Stimulated activated CD8-positive, alpha-beta memory T cell treated with anti-CD3 and anti-CD28 coated beads, Interleukin-7, amount 100 ng/mL, for 4 hours (primary cell): ENCODE data around the gene MAP3K2.
A peak's percentile ranks its signal among the peaks of the same experiment; 100 is the strongest.
"Not testable (repeated sequence)": the region's sequence is repeated elsewhere in the genome, so short reads cannot be mapped to it uniquely, and the experiment has no call there.

Experiments used
- DNase-seq, 2 donors: peaks; one replicate each; pipeline ENCODE4 v3.0.0-alpha.2; 2020; ENCODE audit warnings: low read depth in 2 of 2

Gene MAP3K2

DNA sequence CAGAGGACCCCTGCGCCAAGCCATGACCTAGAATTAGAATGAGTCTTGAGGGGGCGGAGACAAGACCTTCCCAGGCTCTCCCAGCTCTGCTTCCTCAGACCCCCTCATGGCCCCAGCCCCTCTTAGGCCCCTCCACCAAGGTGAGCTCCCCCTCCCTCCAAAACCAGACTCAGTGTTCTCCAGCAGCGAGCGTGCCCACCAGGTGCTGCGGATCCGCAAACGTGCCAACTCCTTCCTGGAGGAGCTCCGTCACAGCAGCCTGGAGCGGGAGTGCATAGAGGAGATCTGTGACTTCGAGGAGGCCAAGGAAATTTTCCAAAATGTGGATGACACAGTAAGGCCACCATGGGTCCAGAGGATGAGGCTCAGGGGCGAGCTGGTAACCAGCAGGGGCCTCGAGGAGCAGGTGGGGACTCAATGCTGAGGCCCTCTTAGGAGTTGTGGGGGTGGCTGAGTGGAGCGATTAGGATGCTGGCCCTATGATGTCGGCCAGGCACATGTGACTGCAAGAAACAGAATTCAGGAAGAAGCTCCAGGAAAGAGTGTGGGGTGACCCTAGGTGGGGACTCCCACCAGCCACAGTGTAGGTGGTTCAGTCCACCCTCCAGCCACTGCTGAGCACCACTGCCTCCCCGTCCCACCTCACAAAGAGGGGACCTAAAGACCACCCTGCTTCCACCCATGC is 33.5 kb upstream of the MAP3K2 start:
- DNase-seq: no peak

- DNase-seq: no peak
These were observed 32.5 kb upstream of the MAP3K2 start for GRCh38 chr2:127420039-127420864.

DNA sequence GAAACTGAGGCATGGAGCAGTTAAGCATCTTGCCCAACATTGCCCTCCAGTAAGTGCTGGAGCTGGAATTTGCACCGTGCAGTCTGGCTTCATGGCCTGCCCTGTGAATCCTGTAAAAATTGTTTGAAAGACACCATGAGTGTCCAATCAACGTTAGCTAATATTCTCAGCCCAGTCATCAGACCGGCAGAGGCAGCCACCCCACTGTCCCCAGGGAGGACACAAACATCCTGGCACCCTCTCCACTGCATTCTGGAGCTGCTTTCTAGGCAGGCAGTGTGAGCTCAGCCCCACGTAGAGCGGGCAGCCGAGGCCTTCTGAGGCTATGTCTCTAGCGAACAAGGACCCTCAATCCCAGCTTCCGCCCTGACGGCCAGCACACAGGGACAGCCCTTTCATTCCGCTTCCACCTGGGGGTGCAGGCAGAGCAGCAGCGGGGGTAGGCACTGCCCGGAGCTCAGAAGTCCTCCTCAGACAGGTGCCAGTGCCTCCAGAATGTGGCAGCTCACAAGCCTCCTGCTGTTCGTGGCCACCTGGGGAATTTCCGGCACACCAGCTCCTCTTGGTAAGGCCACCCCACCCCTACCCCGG is 31.8 kb upstream of the MAP3K2 start:
- DNase-seq: no peak

- DNase-seq: no peak
These were observed 31.3 kb upstream of the MAP3K2 start for GRCh38 chr2:127419112-127419430.

DNA sequence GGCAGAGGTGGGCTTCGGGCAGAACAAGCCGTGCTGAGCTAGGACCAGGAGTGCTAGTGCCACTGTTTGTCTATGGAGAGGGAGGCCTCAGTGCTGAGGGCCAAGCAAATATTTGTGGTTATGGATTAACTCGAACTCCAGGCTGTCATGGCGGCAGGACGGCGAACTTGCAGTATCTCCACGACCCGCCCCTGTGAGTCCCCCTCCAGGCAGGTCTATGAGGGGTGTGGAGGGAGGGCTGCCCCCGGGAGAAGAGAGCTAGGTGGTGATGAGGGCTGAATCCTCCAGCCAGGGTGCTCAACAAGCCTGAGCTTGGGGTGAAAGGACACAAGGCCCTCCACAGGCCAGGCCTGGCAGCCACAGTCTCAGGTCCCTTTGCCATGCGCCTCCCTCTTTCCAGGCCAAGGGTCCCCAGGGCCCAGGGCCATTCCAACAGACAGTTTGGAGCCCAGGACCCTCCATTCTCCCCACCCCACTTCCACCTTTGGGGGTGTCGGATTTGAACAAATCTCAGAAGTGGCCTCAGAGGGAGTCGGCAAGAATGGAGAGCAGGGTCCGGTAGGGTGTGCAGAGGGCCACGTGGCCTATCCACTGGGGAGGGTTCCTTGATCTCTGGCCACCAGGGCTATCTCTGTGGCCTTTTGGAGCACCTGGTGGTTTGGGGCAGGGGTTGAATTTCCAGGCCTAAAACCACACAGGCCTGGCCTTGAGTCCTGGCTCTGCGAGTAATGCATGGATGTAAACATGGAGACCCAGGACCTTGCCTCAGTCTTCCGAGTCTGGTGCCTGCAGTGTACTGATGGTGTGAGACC is 30.7 kb upstream of the MAP3K2 start, which contains the start of gene PROC:
TSS of gene PROC (plus strand) at position 128 of the 812 bp plus-strand sequence. CDS start 1,516 bp downstream, outside the sequence.
- no peak for DNase-seq

DNA sequence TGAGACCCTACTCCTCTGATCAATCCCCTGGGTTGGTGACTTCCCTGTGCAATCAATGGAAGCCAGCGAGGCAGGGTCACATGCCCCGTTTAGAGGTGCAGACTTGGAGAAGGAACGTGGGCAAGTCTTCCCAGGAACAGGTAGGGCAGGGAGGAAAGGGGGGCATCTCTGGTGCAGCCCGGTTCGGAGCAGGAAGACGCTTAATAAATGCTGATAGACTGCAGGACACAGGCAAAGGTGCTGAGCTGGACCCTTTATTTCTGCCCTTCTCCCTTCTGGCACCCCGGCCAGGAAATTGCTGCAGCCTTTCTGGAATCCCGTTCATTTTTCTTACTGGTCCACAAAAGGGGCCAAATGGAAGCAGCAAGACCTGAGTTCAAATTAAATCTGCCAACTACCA is 29.6 kb upstream of the MAP3K2 start:
- no peak for DNase-seq

DNA sequence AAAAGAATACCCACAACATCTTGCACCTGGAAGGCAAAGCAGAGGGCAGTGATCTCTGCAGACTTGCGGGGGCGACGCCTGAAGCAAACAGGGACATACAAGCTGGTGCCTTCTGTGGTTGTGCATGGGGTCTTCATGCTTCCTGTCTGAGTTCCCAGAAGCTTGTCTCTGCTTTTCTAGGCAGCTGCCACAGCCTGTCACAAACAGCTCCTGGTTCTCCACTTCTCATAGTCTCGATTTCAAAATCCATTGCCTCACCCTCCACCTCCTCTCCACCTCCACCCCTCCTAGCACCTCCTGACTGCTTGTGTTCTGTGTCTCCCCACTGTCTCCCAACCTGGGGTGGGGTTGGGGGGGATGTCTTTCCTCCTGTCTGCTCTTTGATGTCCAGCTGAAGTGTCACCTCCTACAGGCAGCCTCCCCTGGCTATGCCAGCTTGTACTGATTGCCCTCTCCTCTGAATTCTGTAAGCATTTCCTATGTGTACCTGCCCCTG is 28.8 kb upstream of the MAP3K2 start:
- DNase-seq: no peak

DNA sequence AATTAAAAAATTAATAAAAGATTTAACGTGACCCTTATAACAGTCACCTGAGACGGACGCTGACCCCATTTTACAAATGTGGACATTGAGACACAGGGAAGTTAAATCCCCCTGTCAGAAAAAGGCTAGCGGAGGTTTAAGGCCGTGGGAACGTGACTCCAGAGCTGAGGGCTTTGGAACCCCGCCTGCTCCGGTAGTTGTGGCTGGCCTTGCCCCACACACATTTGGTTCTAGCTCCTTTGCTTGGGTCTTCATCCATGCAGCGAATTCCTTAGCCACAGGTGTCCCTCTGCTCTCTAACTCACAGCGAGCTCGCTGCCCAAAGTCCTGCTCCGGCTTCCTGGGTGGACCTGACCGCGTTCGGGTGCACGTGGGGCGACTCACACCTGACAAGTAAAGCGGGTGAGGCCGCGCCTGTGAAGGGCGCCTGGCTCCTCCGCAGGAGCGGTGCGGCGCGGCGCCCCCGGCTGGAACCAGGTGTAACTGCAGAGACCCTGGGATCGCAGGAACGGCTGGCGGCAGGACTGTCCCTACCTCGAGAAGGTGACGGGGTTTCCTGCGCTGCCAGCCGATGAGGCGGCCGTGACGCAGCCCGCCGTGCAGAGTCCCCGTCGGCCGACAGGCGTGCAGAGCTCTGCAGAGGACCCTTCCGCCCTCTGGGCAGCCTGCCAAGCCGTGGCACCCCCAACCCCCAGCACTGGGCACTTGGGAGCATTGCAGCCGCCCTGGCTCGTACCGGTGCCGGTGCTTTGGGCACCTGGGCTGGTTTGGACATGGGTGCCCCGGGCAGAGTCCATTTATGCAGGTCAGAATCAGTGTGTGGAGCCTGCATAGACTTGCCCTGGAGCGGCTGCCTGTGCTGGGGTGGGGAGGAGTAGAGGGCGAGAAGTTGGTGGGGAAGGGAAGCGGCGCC is 28.1 kb upstream of the MAP3K2 start:
- peak; percentile 61 to 77 for DNase-seq

DNA sequence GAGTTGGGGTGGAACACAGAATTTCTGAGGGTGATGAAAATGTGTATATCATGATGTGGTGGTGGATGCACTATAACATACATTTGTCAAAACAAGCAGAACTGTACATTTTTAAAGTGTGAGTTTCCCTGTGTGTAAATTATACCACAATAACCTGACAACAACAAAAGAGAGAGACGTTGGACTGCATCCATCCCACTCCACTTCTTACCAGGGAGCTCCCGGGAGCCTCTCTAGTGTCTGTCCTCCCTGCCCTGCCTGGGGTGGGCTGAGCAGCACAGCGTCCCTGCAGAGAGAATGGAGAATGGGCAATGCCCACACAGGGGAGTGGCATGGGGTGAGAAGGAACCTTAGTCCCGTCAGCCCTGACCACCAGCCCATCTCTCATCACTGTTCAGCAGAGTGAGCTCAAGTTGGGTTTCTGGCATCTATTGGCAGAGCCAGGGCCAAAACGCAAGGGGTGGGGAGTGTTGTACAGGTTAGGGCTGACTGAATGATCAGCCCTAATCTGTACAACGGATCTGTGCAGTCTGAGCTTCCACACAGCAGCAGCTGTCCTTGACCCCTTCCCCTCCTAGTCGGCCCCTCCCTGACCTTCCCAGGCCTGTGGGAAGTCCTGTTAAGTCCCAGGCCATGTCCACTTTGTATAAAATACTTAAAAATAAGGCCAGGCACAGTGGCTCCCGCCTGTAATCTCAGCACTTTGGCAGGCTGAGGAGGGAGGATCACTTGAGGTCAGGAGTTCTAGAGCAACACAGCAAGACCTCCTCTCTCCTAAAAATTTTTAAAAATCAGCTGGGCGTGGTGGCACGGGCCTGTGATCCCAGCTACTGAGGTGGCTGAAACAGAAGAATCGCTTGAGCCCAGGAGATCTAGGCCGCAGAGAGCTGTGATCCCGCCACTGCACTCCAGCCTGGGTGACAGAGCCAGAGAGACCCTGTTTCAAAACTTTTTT is 27.1 kb upstream of the MAP3K2 start:
- no peak for DNase-seq

DNA sequence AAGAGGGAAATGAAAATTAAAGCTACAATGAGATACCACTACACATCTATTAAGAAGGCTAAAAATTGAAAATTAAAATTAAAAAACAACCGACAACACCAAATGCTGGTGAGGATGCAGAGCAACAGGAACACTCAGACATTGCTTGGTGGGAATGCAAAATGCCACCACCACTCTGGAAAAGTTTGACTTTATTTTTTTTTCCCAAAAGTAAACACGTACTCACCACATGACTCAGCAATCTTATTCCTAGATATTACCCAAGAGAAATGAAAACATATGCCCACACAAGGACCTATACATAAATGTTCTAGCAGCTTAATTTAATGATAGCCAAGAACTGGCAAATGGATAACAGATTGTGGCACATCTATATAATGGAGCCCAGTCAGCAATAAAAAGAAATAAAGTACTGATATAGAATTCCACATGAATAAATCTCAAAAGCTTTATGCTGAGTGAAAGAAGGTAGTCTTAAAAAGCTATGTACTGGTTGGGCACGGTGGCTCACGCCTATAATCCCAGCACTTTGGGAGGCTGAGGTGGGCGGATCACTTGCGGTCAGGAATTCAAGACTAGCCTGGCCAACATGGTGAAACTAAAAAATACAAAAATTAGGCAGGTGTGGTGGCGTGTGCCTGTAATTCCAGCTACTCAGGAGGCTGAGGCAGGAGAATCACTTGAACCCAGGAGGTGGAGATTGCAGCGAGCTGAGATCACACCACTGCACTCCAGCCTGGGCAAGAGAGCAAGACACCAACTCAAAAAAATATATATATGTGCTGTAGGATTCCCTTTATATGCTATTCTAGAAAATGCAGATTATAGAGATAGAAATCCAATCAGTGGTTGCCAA is 26.2 kb upstream of the MAP3K2 start:
- DNase-seq: no peak

- DNase-seq: no peak
These were observed 25.4 kb upstream of the MAP3K2 start for GRCh38 chr2:127413200-127413599.

DNA sequence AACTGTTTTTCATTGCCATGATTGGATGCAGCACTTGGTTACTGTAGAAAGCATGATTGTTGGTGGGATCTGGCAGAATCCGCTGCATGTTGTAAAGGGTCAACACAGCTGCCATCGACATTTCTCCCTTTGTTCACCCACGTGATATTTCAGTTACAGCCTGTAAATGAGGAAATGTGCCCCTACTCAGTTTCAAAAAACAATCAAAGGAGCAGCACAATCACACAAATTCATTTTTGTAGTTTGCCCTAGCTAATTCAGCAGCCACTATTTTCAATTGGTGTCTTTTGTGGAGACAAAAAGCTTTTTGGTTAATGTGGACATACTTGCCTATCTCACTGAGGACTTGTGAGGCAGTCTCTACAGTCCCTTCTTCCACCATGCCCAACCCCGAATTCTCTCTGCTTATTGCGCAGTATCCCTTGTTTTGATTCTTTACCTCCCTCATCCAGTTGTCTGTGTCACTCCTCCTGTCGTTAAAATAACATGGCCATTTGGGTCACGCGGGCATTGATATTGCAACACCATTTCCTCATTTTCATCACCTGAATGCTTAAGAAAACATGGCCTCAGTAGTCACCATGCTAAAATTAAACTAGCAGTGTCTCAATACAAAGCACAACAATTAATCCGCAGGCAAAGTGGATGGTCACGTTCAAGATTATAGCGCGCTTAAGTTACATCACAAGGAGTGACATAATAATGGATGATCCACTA is 24.0 kb upstream of the MAP3K2 start:
- DNase-seq: no peak

DNA sequence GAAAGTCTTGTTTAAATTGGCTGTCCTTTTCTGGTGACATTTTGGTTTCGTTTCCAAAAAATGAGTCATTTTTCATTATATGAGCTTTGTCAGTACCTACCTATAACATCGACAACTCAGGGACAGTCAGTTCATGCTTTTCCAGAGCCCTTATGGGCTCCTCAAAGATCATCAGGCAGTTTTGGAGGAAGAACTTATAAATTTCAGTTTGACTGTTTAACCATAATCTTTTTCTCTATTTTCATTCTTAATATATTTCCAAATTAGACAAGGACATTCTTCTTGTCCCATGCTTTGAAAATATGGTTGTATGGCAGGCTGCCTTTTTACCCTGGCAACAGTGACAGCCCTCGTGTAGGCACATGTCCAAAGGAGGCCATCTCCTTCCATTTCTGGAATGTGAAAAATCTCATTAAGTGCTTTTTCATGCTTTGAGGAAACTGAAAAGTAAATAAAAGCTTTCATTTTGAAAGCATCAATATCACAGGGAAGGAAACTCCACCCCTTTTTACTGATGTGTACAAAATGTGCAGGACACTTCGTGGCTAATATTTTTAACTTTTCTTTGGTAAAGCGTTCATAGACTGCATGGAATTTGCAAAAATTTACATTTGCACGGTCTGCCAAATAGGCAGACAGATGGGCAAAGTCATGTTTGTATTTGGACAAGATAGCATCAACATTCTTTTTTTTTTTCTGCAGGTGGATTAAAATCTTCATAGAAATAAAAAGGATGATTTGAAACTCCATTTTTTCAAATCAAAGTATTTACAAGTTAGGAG is 23.3 kb upstream of the MAP3K2 start:
- DNase-seq: no peak

DNA sequence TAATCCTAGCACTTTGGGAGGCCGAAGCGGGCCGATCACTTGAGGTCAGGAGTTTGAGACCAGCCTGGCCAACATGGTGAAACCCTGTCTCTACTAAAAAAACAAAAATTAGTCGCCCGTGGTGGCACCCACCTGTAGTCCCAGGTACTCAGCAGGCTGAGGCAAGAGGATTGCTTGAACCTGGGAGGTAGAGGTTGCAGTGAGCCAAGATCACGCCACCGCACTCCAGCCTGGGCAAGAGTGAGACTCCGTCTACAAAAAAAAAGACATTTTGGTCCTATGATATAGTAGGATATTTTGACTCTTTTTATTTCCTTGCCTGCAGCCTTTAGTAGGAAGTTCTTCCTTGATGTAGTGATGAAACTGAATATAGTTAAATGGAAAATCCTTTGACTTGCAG is 21.9 kb upstream of the MAP3K2 start:
- DNase-seq: not testable (repeated sequence)

DNA sequence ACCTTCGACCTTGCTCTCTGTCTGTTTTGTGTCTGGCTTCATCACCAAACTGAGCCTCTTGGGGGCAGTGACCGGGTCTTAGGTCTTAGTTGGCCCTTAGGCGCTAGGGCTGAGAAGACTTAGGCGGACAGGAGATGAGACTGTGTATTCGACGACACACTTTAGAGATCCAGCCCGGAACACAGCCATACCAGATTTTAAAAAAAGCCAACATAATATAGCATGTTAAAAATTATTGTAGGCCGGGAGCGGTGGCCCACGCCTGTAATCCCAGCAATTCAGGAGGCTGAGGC is 21.0 kb upstream of the MAP3K2 start:
- DNase-seq: no peak

DNA sequence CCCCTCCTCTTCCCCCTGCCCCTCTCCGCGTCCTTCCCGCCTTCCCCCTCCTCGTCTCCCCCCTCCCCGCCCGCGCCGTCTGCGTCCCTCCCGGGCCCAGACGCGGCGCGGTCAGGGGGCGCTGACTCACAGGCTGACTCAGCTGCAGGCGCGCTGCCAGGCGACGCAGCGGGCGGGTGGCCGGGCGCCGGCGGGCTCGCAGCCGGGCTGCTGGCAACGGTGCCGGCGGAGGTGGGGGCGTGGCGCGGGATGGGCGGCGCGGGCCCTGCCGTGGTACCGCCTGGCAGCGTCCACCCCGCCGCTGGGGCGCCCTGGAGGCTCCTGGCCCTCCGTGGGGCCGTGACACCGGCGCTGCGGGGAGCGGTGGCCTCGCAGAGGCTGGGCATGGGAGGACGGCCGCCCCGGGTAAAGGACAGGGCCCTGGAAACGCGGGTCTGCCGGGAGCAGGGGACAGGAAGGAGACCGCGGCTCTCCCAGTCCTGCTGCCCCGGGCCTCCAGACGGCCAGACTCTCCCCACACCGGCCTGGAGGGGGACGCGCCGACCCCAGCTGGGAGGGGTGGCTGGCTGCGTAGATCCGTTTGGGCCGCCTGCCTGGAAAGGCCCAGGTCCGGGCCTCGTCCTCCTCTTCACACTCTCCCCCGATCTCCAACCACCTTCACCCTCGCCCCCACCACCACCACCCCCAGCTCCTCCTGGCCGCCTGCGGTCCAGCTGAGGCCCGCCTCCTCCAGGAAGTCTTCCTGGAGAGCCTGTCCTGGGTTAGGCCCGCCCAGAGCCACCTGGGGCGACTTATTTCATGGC is 20.4 kb upstream of the MAP3K2 start:
- DNase-seq: peak; percentile 75 to 94

- DNase-seq: no peak
These were observed 19.9 kb upstream of the MAP3K2 start for GRCh38 chr2:127407661-127408003.
